Liver (tissue), 9 donors: Measurements from ENCODE around the gene ACAN. TPM values are rescaled to one million over a fixed set of nuclear protein-coding genes. Genes with fewer than 3 reads are reported as not detected.

Source experiments
- DNase-seq: peaks from one replicate; pipeline ENCODE4 v3.0.0-alpha.2; 2017; ENCODE audit warnings: low spot score
- H3K27ac ChIP-seq, 2 donors: one replicate each; pipeline ENCODE4 v1.7.0; 2013; ENCODE audit warnings: inconsistent platforms in 2 of 2, low read length in 2 of 2, control low read depth in 1 of 2, low read depth in 1 of 2, mild to moderate bottlenecking in 1 of 2
- H3K27me3 ChIP-seq, 4 donors: one replicate each; pipeline versions ENCODE4 v1.6.1 to v1.7.0; 2013; ENCODE audit warnings: low read length in 3 of 4, inconsistent platforms in 1 of 4, mild to moderate bottlenecking in 1 of 4, moderate library complexity in 1 of 4; ENCODE audit not compliant: control insufficient read depth in 4 of 4, insufficient read depth in 4 of 4
- H3K36me3 ChIP-seq, 4 donors: one replicate each; pipeline versions ENCODE4 v1.6.1 to v1.7.0; 2013; ENCODE audit warnings: low read length in 3 of 4, mild to moderate bottlenecking in 3 of 4, low read depth in 1 of 4, moderate library complexity in 1 of 4; ENCODE audit not compliant: control insufficient read depth in 4 of 4, insufficient read depth in 3 of 4
- H3K4me1 ChIP-seq, 4 donors: one replicate each; pipeline versions ENCODE4 v1.6.1 to v1.7.0; 2013; ENCODE audit warnings: low read length in 3 of 4, mild to moderate bottlenecking in 3 of 4, moderate library complexity in 1 of 4; ENCODE audit not compliant: control insufficient read depth in 4 of 4, insufficient read depth in 4 of 4
- H3K4me3 ChIP-seq, 3 donors: one replicate each; pipeline versions ENCODE4 v1.6.1 to v1.7.0; 2013; ENCODE audit warnings: low read length in 3 of 3, control low read depth in 1 of 3, low read depth in 1 of 3, mild to moderate bottlenecking in 1 of 3
- H3K9ac ChIP-seq, 2 donors: one replicate each; pipeline ENCODE4 v1.7.0; 2013; ENCODE audit warnings: low read length in 2 of 2, mild to moderate bottlenecking in 2 of 2, moderate library complexity in 2 of 2, control low read depth in 1 of 2, low read depth in 1 of 2
- H3K9me3 ChIP-seq, 4 donors: one replicate each; pipeline versions ENCODE4 v1.6.1 to v1.7.0; 2013; ENCODE audit warnings: low read length in 3 of 4; ENCODE audit not compliant: control insufficient read depth in 4 of 4
- ATF3 ChIP-seq: IDR thresholded peaks from 2 replicates; pipeline ENCODE4 v1.6.1; 2016; ENCODE audit warnings: antibody characterized with exemption
- CTCF ChIP-seq: fragments of 150-350 bp; IDR thresholded peaks from 2 replicates; pipeline ENCODE4 v1.5.1; 2017; ENCODE audit warnings: improper control_type of control experiment, low read depth, low read length; ENCODE audit not compliant: missing input control
- EGR1 ChIP-seq, 2 donors: IDR thresholded peaks; 2 replicates each; pipeline ENCODE4 v1.6.1; 2016 to 2018; ENCODE audit warnings: antibody characterized with exemption in 2 of 2, low read depth in 2 of 2
- FOXA1 ChIP-seq: IDR thresholded peaks from 2 replicates; pipeline ENCODE4 v1.6.1; 2016; ENCODE audit warnings: antibody characterized with exemption
- FOXA2 ChIP-seq: IDR thresholded peaks from 2 replicates; pipeline ENCODE4 v1.6.1; 2016; ENCODE audit warnings: antibody characterized with exemption
- GABPA ChIP-seq, 2 donors: IDR thresholded peaks in 1 of 2; conservative IDR thresholded peaks in 1 of 2; 2 replicates each; pipeline ENCODE4 v1.6.1; 2016; ENCODE audit warnings: antibody characterized with exemption in 2 of 2, mild to moderate bottlenecking in 1 of 2, moderate library complexity in 1 of 2
- HNF4A ChIP-seq, 2 donors: conservative IDR thresholded peaks; 2 replicates each; pipeline ENCODE4 v1.6.1; 2016; ENCODE audit warnings: antibody characterized with exemption in 2 of 2, mild to moderate bottlenecking in 2 of 2
- HNF4G ChIP-seq: IDR thresholded peaks from 2 replicates; pipeline ENCODE4 v1.6.1; 2016; ENCODE audit warnings: antibody characterized with exemption
- JUND ChIP-seq, 2 donors: IDR thresholded peaks; 2 replicates each; pipeline ENCODE4 v1.6.1; 2016; ENCODE audit warnings: antibody characterized with exemption in 2 of 2
- MAX ChIP-seq: IDR thresholded peaks from 2 replicates; pipeline ENCODE4 v1.6.1; 2016; ENCODE audit warnings: antibody characterized with exemption
- NR2F2 ChIP-seq: IDR thresholded peaks from 2 replicates; pipeline ENCODE4 v1.6.1; 2016; ENCODE audit warnings: antibody characterized with exemption
- RAD21 ChIP-seq, 2 donors: IDR thresholded peaks; 2 replicates each; pipeline ENCODE4 v1.6.1; 2016; ENCODE audit warnings: antibody characterized with exemption in 2 of 2, mild to moderate bottlenecking in 2 of 2
- RXRA ChIP-seq, 2 donors: IDR thresholded peaks; 2 replicates each; pipeline ENCODE4 v1.6.1; 2017 to 2018; ENCODE audit warnings: antibody characterized with exemption in 2 of 2, mild to moderate bottlenecking in 1 of 2
- TAF1 ChIP-seq: conservative IDR thresholded peaks from 2 replicates; pipeline ENCODE4 v1.6.1; 2016; ENCODE audit warnings: antibody characterized with exemption, mild to moderate bottlenecking
- YY1 ChIP-seq: IDR thresholded peaks from 2 replicates; pipeline ENCODE4 v1.6.1; 2016; ENCODE audit warnings: antibody characterized with exemption, mild to moderate bottlenecking
- ZBTB33 ChIP-seq: IDR thresholded peaks from 2 replicates; pipeline ENCODE4 v1.6.1; 2016; ENCODE audit warnings: antibody characterized with exemption
- WGBS: extraction: QIAGEN DNeasy Blood & Tissue Kit; methylation state at CpG from one replicate; pipeline ENCODE4 v1.1.7; 2013; 5-methylcytosine and 5-hydroxymethylcytosine counted together
- polyA plus RNA-seq, 2 donors: library from polyadenylated mRNA; stranded (reverse) in 1 of 2; unstranded in 1 of 2; fragments of 200-250 nt in 1 of 2; fragments of >200 nt in 1 of 2; fragmentation: Nextera tagmentation in 1 of 2; extraction: Ambion mirVana in 1 of 2; gene quantifications; one replicate each; pipeline versions ENCODE4 v1.2.1 to v1.2.3, GENCODE V29; 2013 to 2015
- total RNA-seq, 2 donors: library from RNA; depleted of rRNA; stranded (reverse); fragments of >200 nt; gene quantifications; one replicate each; pipeline ENCODE4 v1.2.3, GENCODE V29; 2014
- donor health status: healthy.
- donor health status: healthy.
- donor health status: healthy.
- donor health status: healthy.
- donor health status: healthy.

The ACAN gene
- total and polyA plus RNA-seq, 4 donors, result under 0.01 to 0.05 (median under 0.01) TPM; not detected in 1

GRCh38 chr15:88797663-88798339 is 5.4 kb upstream of the ACAN start:
- H3K27ac ChIP-seq, result no peak overlapping the region
- H3K9ac ChIP-seq, result no peak overlapping the region
- H3K4me1 ChIP-seq, result no peaks in the 10 kb centered on the region
- no peak for TF ChIP-seq RAD21 (IDR thresholded peaks at IDR 0.05)
- no peak for TF ChIP-seq YY1
- no peak for TF ChIP-seq CTCF
- no peak for TF ChIP-seq RXRA (IDR thresholded peaks at IDR 0.05)
- no peak for TF ChIP-seq ATF3
- TF ChIP-seq EGR1 (IDR thresholded peaks at IDR 0.05; ENCODE audit: low read depth in 2 of 2), result no peak
- no peak for TF ChIP-seq NR2F2
- TF ChIP-seq FOXA1, result no peak
- TF ChIP-seq HNF4G, result no peak
- no peak for TF ChIP-seq MAX
- no peak for TF ChIP-seq FOXA2
- no peak for TF ChIP-seq ZBTB33
- H3K36me3 ChIP-seq, result no peaks in the 10 kb centered on the region
- H3K9me3 ChIP-seq, result peaks cover 0 to 3% (median 0%) of the 10 kb centered on the region in 4 donors
- no peak overlapping the region for H3K4me3 ChIP-seq
- no peak for DNase-seq
- peaks cover 0 to 11% (median 3%) of the 10 kb centered on the region in 4 donors for H3K27me3 ChIP-seq
- 69% methylated on average over 7 of the region's 7 CpGs for WGBS

- DNase-seq, result no peak
- Histone ChIP-seq H3K36me3 (no peaks in the 10 kb centered on the region), H3K4me1 (no peaks in the 10 kb centered on the region), H3K9ac (no peak overlapping the region), H3K4me3 (no peak overlapping the region), H3K9me3 (peaks cover 0 to 3% (median 0%) of the 10 kb centered on the region in 4 donors), H3K27me3 (peaks cover 0 to 11% (median 7%) of the 10 kb centered on the region in 4 donors), H3K27ac (no peak overlapping the region)
- TF ChIP-seq FOXA2, result no peak
- 84% methylated on average over 4 of the region's 4 CpGs for WGBS
These were observed 3.9 kb upstream of the ACAN start for GRCh38 chr15:88799341-88799740.

GRCh38 chr15:88800026-88800425 is 3.2 kb upstream of the ACAN start:
- no peak overlapping the region for H3K9ac ChIP-seq
- H3K4me1 ChIP-seq, result no peaks in the 10 kb centered on the region
- no peak overlapping the region for H3K4me3 ChIP-seq
- peaks cover 0 to 3% (median 0%) of the 10 kb centered on the region in 4 donors for H3K9me3 ChIP-seq
- no peak for DNase-seq
- H3K36me3 ChIP-seq, result no peaks in the 10 kb centered on the region
- peaks cover 0 to 11% (median 7%) of the 10 kb centered on the region in 4 donors for H3K27me3 ChIP-seq
- TF ChIP-seq ZBTB33 (no peak), FOXA1 (no peak), HNF4A (conservative IDR thresholded peaks at IDR 0.05) (no peak), FOXA2 (no peak), HNF4G (no peak), RAD21 (IDR thresholded peaks at IDR 0.05) (no peak), GABPA (IDR thresholded peaks at IDR 0.05 in 1 of 2, conservative IDR thresholded peaks at IDR 0.05 in 1 of 2) (no peak), ATF3 (no peak), TAF1 (no peak), YY1 (no peak), JUND (IDR thresholded peaks at IDR 0.05) (no peak), NR2F2 (no peak)
- 31% methylated on average over 1 of the region's 1 CpG for WGBS
- no peak overlapping the region for H3K27ac ChIP-seq
